Activated effector memory CD4-positive, alpha-beta T cell treated with Interleukin-2 at 50 U/mL for 16 hours (primary cell): ENCODE results near the gene DEFB116.
"Not testable (repeated sequence)": the region's sequence is repeated elsewhere in the genome, so short reads cannot be mapped to it uniquely, and the experiment has no call there.

Experiments
- DNase-seq: peaks from one replicate; pipeline ENCODE4 v3.0.0-alpha.2; 2020

The DEFB116 gene

GRCh38 chr20:31308535-31309162 is at the start of gene DEFB116:
Gene DEFB116 (minus strand): TSS chr20:31308585. CDS start chr20:31308585, 0 bp downstream.
- no peak for DNase-seq

GRCh38 chr20:31355981-31356380 is 47.6 kb upstream of the DEFB116 start:
- no peak for DNase-seq

GRCh38 chr20:31341470-31341869 is 33.1 kb upstream of the DEFB116 start:
- no peak for DNase-seq

GRCh38 chr20:31330893-31331292 is 22.5 kb upstream of the DEFB116 start:
- no peak for DNase-seq

- DNase-seq: no peak
These were observed 14.1 kb upstream of the DEFB116 start for GRCh38 chr20:31322504-31322903.

- DNase-seq: not testable (repeated sequence)
These were observed 23.4 kb downstream of the DEFB116 start for GRCh38 chr20:31284964-31285363.

- DNase-seq: no peak
These were observed 30.2 kb downstream of the DEFB116 start for GRCh38 chr20:31278178-31278577.

- no peak for DNase-seq
These were observed 33.9 kb downstream of the DEFB116 start for GRCh38 chr20:31274441-31274840.

GRCh38 chr20:31260326-31260932 is 48.0 kb downstream of the DEFB116 start:
- DNase-seq: no peak

GRCh38 chr20:31257364-31257763 is 51.0 kb downstream of the DEFB116 start, which contains the start of gene DEFB115:
Gene DEFB115 (plus strand): TSS chr20:31257664. CDS start chr20:31257664, 0 bp downstream.
- no peak for DNase-seq

GRCh38 chr20:31256959-31257358 is 51.4 kb downstream of the DEFB116 start:
- DNase-seq: no peak
